Body of pancreas (tissue), 4 donors: ENCODE measurements around the gene PLXNA3. TPM values are rescaled to one million over a fixed set of nuclear protein-coding genes. Genes with fewer than 3 reads are reported as not detected.

Experiments used
- ATAC-seq: fragments of 150-250 bp; one replicate; pipeline ENCODE4 v1.9.1; 2016
- DNase-seq, 4 donors: peaks; one replicate each; pipeline ENCODE4 v3.0.0-alpha.2; 2019
- H3K27ac ChIP-seq, 4 donors: fragments of 200-600 bp; sonication (generic); 1 replicate in 3 of 4; 2 replicates in 1 of 4; pipeline versions ENCODE4 v1.5.1 to v1.6.1; 2016 to 2019; ENCODE audit warnings: mild to moderate bottlenecking in 1 of 4, mixed read lengths in 1 of 4, moderate library complexity in 1 of 4
- H3K27me3 ChIP-seq, 2 donors: fragments of 200-600 bp; sonication (generic); one replicate each; pipeline ENCODE4 v1.6.0; 2016; ENCODE audit warnings: mild to moderate bottlenecking in 1 of 2
- H3K36me3 ChIP-seq, 2 donors: fragments of 200-600 bp; sonication (generic); replicated peaks in 1 of 2; 2 replicates each; pipeline ENCODE4 v1.5.1; 2016; ENCODE audit warnings: low read depth in 2 of 2; ENCODE audit not compliant: insufficient read depth in 1 of 2
- H3K4me1 ChIP-seq: fragments of 200-600 bp; sonication (generic); one replicate; pipeline ENCODE4 v1.6.0; 2016
- H3K4me3 ChIP-seq, 2 donors: fragments of 200-600 bp; sonication (generic); 1 replicate in 1 of 2; 2 replicates in 1 of 2; pipeline ENCODE4 v1.5.1; 2016 to 2019
- H3K9me3 ChIP-seq, 3 donors: fragments of 200-600 bp; sonication (generic); 1 replicate in 2 of 3; 2 replicates in 1 of 3; pipeline ENCODE4 v1.5.1; 2016
- CTCF ChIP-seq, 7 experiments: fragments of 450-650 bp in 4 of 7; fragments of 200-600 bp in 3 of 7; sonication (generic) in 3 of 7; IDR thresholded peaks; one replicate each; pipeline ENCODE4 v1.5.1; 2016 to 2019; ENCODE audit warnings: antibody characterized with exemption in 7 of 7
- POLR2A ChIP-seq, 3 donors: fragments of 450-650 bp; IDR thresholded peaks; one replicate each; pipeline ENCODE4 v1.6.1; 2016; ENCODE audit warnings: antibody characterized with exemption in 3 of 3, mild to moderate bottlenecking in 2 of 3
- WGBS, 2 donors: methylation state at CpG; one replicate each; pipeline ENCODE4 v1.1.5; 2017; 5-methylcytosine and 5-hydroxymethylcytosine counted together
- intact Hi-C: fragments of 100-400 bp; cut with DNase I; formaldehyde crosslinking; loops from one replicate; pipeline ENCODE4 v1.15.1; 2023
- total RNA-seq, 2 donors: library from RNA; depleted of rRNA; stranded (reverse); fragments of >200 nt; gene quantifications; one replicate each; pipeline ENCODE4 v1.1.0, GENCODE V29; 2016

The PLXNA3 gene
- total RNA-seq, 2 donors from 2014 or later, result 7.3 to 19.1 TPM

- H3K36me3 ChIP-seq, result no peaks in the 10 kb centered on the region
- no peaks in the 10 kb centered on the region for H3K27me3 ChIP-seq
- ATAC-seq (no peak), DNase-seq (no peak)
- no peaks in the 10 kb centered on the region for H3K4me1 ChIP-seq
- no peak overlapping the region for H3K27ac ChIP-seq
- H3K4me3 ChIP-seq, result no peak overlapping the region
- no peak for TF ChIP-seq POLR2A (IDR thresholded peaks at IDR 0.05)
- TF ChIP-seq CTCF (IDR thresholded peaks at IDR 0.05), result no peak
- WGBS, 2 donors, result 90% methylated on average over 8 of the region's 26 CpGs; no CpG with 5 or more reads in 1 of the 2 donors
- intact Hi-C loops, result no loop called here
- no peaks in the 10 kb centered on the region for H3K9me3 ChIP-seq
These were observed 2.2 kb downstream of the PLXNA3 start for GRCh38 chrX:154460326-154460725.

- no peaks in the 10 kb centered on the region for H3K27me3 ChIP-seq
- TF ChIP-seq POLR2A (IDR thresholded peaks at IDR 0.05) (no peak), CTCF (IDR thresholded peaks at IDR 0.05) (no peak)
- DNase-seq (no peak), ATAC-seq (no peak)
- H3K9me3 ChIP-seq, result no peaks in the 10 kb centered on the region
- no peaks in the 10 kb centered on the region for H3K36me3 ChIP-seq
- H3K4me3 ChIP-seq, result no peak overlapping the region
- WGBS, 2 donors, result 77% methylated on average over 8 of the region's 8 CpGs; no CpG with 5 or more reads in 1 of the 2 donors
- no peak overlapping the region for H3K27ac ChIP-seq
- no peaks in the 10 kb centered on the region for H3K4me1 ChIP-seq
- intact Hi-C loops, result no loop called here
These were observed 4.3 kb downstream of the PLXNA3 start for GRCh38 chrX:154462396-154462795.

GRCh38 chrX:154463611-154464220 is 5.6 kb downstream of the PLXNA3 start:
- H3K4me1 ChIP-seq, result no peaks in the 10 kb centered on the region
- H3K9me3 ChIP-seq, result no peaks in the 10 kb centered on the region
- H3K27me3 ChIP-seq, result no peaks in the 10 kb centered on the region
- TF ChIP-seq CTCF (IDR thresholded peaks at IDR 0.05) (no peak), POLR2A (IDR thresholded peaks at IDR 0.05) (no peak)
- ATAC-seq (no peak), DNase-seq (no peak)
- H3K27ac ChIP-seq, result no peak overlapping the region
- no peaks in the 10 kb centered on the region for H3K36me3 ChIP-seq
- WGBS, 2 donors, result 93 to 100% methylated on average over 3 of the region's 36 CpGs
- no peak overlapping the region for H3K4me3 ChIP-seq
- intact Hi-C loops, result no loop called here

- no peak for ATAC-seq
- intact Hi-C loops, result no loop called here
- no peaks in the 10 kb centered on the region for H3K9me3 ChIP-seq
- no peak overlapping the region for H3K4me3 ChIP-seq
- no peak for DNase-seq
- H3K4me1 ChIP-seq, result no peaks in the 10 kb centered on the region
- no peak overlapping the region for H3K27ac ChIP-seq
- no peak for TF ChIP-seq POLR2A (IDR thresholded peaks at IDR 0.05)
- WGBS, 2 donors, result 90 to 100% methylated on average over 2 to 19 of the region's 28 CpGs
- peaks cover 0 to 2% of the 10 kb centered on the region in 2 donors for H3K36me3 ChIP-seq
- no peaks in the 10 kb centered on the region for H3K27me3 ChIP-seq
These were observed 6.8 kb downstream of the PLXNA3 start for GRCh38 chrX:154464806-154465365.

GRCh38 chrX:154465601-154466000 is 7.5 kb downstream of the PLXNA3 start:
- no peak for ATAC-seq
- H3K4me1 ChIP-seq, result no peaks in the 10 kb centered on the region
- H3K36me3 ChIP-seq, result peaks cover 0 to 2% of the 10 kb centered on the region in 2 donors
- DNase-seq, result no peak
- no peak overlapping the region for H3K4me3 ChIP-seq
- 90% methylated on average over 8 of the region's 14 CpGs; no CpG with 5 or more reads in 1 of the 2 donors for WGBS, 2 donors
- H3K27ac ChIP-seq, result no peak overlapping the region
- no peaks in the 10 kb centered on the region for H3K9me3 ChIP-seq
- no peak for TF ChIP-seq CTCF (IDR thresholded peaks at IDR 0.05)
- no peak for TF ChIP-seq POLR2A (IDR thresholded peaks at IDR 0.05)
- no peaks in the 10 kb centered on the region for H3K27me3 ChIP-seq
- intact Hi-C loops, result no loop called here
